ENCODE measurements around the gene NEUROD6.

NEUROD6 gene

GRCh38 chr7:31308652-31309051, 31.9 kb downstream of the NEUROD6 start:
- no peak overlapping the region for H3K4me3 ChIP-seq (ENCODE audit: low read depth, low read length)
- DNase-seq (ENCODE audit: low read depth) = no peak
- TF ChIP-seq MYC (IDR thresholded peaks at IDR 0.05; ENCODE audit: low read depth, low read length) (no peak), CTCF (IDR thresholded peaks at IDR 0.05; ENCODE audit: low read depth, low read length) (no peak), POLR2A (IDR thresholded peaks at IDR 0.05; ENCODE audit: extremely low read depth, insufficient read length) (no peak), MAX (IDR thresholded peaks at IDR 0.05; ENCODE audit: low read depth, low read length) (no peak)

- DNase-seq (ENCODE audit: low read depth) = no peak
- no peak overlapping the region for H3K4me3 ChIP-seq (ENCODE audit: low read depth, low read length)
- TF ChIP-seq POLR2A (IDR thresholded peaks at IDR 0.05; ENCODE audit: extremely low read depth, insufficient read length) (no peak), MYC (IDR thresholded peaks at IDR 0.05; ENCODE audit: low read depth, low read length) (no peak), MAX (IDR thresholded peaks at IDR 0.05; ENCODE audit: low read depth, low read length) (no peak), CTCF (IDR thresholded peaks at IDR 0.05; ENCODE audit: low read depth, low read length) (no peak)
Measured at GRCh38 chr7:31307972-31308371, 32.6 kb downstream of the NEUROD6 start.

- DNase-seq (ENCODE audit: low read depth) = no peak
- TF ChIP-seq MYC (IDR thresholded peaks at IDR 0.05; ENCODE audit: low read depth, low read length) (no peak), MAX (IDR thresholded peaks at IDR 0.05; ENCODE audit: low read depth, low read length) (no peak), CTCF (IDR thresholded peaks at IDR 0.05; ENCODE audit: low read depth, low read length) (no peak), POLR2A (IDR thresholded peaks at IDR 0.05; ENCODE audit: extremely low read depth, insufficient read length) (no peak)
Measured at GRCh38 chr7:31305260-31305659, 35.3 kb downstream of the NEUROD6 start.

GRCh38 chr7:31304446-31304845, 36.1 kb downstream of the NEUROD6 start:
- TF ChIP-seq CTCF (IDR thresholded peaks at IDR 0.05; ENCODE audit: low read depth, low read length) (no peak), MAX (IDR thresholded peaks at IDR 0.05; ENCODE audit: low read depth, low read length) (no peak), MYC (IDR thresholded peaks at IDR 0.05; ENCODE audit: low read depth, low read length) (no peak), POLR2A (IDR thresholded peaks at IDR 0.05; ENCODE audit: extremely low read depth, insufficient read length) (no peak)
- no peak overlapping the region for H3K4me3 ChIP-seq (ENCODE audit: low read depth, low read length)
- DNase-seq (ENCODE audit: low read depth) = no peak

More at GRCh38 chr7:31305260-31305659, 35.3 kb downstream of the NEUROD6 start:
- no peak overlapping the region for H3K4me3 ChIP-seq (ENCODE audit: low read depth, low read length)

- TF ChIP-seq POLR2A (IDR thresholded peaks at IDR 0.05; ENCODE audit: extremely low read depth, insufficient read length) (no peak), MYC (IDR thresholded peaks at IDR 0.05; ENCODE audit: low read depth, low read length) (no peak), MAX (IDR thresholded peaks at IDR 0.05; ENCODE audit: low read depth, low read length) (no peak), CTCF (IDR thresholded peaks at IDR 0.05; ENCODE audit: low read depth, low read length) (no peak)
- H3K4me3 ChIP-seq (ENCODE audit: low read depth, low read length) = no peak overlapping the region
- no peak for DNase-seq (ENCODE audit: low read depth)
Measured at GRCh38 chr7:31302356-31302755, 38.2 kb downstream of the NEUROD6 start.

GRCh38 chr7:31299336-31299735, 41.2 kb downstream of the NEUROD6 start:
- TF ChIP-seq POLR2A (IDR thresholded peaks at IDR 0.05; ENCODE audit: extremely low read depth, insufficient read length) (no peak), MAX (IDR thresholded peaks at IDR 0.05; ENCODE audit: low read depth, low read length) (no peak), MYC (IDR thresholded peaks at IDR 0.05; ENCODE audit: low read depth, low read length) (no peak), CTCF (IDR thresholded peaks at IDR 0.05; ENCODE audit: low read depth, low read length) (no peak)
- H3K4me3 ChIP-seq (ENCODE audit: low read depth, low read length) = no peak overlapping the region
- no peak for DNase-seq (ENCODE audit: low read depth)

All from NB4 (cell line).